CD4-positive, alpha-beta T cell treated with Interleukin-15 for 1 hour (primary cell): ENCODE measurements around the gene CLCNKA.
"Not testable (repeated sequence)": the region's sequence is repeated elsewhere in the genome, so short reads cannot be mapped to it uniquely, and the experiment has no call there.

ENCODE experiments used
- DNase-seq: peaks from one replicate; pipeline ENCODE4 v3.0.0-alpha.2; 2020

Gene CLCNKA

DNA sequence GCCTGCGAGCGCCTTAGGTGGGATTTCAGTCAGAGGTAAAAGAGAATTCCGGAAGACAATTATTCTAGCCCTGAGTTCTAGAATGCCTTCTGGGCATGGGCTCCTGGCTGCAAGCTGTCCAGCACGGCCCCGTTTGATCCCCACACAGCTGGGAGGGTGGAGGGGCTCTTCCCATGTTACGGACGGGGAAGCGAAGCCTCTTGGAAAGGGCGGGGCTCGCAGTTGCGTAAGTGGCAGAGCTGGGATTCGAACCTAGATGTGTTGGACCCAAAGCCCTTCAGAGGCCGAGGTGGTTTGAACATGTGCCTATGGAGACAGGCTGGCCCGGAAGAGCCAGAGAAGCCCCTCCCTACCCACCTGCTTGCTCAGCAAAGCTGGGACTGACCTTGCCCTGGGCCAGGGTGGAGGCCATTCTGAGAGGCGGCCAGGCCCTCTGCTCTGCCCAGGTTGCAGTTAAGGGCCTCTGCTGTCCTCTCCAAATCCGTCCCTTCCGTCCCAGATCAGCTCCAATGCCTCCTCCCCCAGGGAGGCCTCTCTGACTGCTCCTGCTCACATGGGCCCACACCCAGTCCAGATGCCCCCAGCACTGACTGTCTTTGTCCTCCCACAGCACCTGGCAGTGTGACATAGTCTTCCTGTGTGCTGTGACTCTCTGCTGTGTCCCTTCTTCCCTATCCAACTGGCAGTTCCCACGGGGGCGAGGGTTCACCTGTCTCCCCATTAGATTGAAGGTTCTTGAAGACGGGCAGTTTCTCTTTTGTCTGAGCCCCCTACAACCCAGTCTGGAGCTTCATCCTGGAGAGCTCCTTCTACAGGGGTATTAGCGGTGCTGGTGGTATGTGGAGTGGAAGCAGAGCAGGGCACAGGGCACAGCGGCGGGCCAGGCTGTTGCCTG lies 2.8 kb upstream of the CLCNKA start:
- DNase-seq, result no peak

DNA sequence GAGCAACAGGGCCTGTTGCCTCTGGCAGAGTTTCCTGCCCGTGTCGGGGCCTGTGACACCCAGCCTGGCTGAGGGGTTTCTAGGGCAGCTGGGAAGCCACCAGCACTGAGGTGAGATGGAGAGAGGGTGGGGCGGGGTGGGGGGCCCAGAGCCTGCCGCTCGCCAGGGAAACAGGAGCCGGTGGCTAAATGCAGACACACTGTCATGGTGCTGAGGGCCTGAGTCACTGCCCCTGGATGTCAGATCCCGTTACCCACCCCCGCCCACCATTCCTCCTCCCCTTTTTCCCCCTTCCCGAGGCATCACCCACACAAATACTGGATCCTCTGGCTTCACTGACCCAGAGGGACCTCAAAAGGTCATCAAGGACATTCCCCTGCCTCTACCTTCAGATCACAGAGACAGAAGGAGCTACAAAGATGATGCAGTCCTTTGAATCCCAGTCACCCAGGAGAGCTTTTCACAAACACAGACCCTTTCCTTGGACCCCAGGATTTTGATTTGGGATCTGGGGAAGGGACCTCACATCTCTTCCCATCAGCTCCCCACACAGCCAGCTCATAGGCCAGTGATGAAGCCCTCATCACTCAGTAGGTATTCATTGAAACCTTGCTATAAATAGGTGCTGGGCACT lies 2.1 kb upstream of the CLCNKA start:
- no peak for DNase-seq

DNA sequence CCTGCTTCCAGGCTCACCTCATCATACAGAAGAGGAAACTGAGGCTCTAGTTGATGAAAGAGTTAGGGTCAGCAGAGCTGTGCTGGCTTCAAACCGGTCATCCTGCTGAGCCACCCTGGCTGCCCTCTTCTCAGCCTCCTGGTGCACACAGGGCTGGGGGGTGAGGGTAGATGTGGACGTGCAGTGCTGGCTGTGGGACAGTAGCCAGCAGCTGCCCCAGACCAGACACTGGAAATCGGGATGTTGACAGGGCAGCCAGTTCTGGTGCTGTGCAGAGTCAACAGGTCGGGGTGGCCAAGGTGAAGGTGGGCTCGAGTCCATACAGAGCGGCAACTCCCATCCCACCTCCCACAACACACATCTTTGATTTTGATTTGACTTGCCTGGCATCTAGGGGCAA lies 1.5 kb upstream of the CLCNKA start:
- no peak for DNase-seq

DNA sequence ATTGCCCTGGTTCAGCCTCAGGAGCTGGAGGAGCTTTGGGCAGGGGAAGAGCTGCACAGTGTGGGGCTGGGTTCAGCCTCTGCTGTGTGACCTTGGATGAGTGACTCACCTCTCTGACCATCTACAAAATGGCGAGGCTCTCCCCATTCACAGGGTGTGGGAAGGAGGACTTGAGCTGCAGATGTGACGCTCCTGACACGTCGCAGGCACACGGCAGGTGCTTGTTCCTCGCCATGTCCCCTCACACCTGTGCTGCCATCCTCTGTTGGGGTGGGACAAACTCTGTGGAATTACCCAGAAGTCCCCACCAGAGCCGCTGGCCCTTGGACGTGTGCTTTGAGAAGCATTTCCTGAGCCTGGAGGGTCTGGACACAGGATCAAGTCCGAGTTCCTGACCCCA lies 958 bp upstream of the CLCNKA start:
- DNase-seq, result not testable (repeated sequence)

DNA sequence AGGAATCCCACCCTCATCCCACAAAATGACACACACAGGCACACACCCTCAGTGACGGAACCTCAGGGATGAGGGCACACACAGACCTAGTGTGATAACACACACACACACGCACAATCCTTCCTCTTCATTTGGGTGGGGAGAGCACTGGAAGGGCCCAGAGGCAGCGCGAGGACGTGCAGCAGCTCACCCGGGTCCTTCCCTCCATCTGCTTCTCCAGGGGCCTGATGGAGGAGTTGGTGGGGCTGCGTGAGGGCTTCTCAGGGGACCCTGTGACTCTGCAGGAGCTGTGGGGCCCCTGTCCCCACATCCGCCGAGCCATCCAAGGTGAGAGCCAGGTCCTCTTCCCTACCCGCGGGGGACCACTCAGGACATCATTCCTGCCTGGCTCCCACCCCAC lies 557 bp downstream of the CLCNKA start:
- DNase-seq, result no peak

DNA sequence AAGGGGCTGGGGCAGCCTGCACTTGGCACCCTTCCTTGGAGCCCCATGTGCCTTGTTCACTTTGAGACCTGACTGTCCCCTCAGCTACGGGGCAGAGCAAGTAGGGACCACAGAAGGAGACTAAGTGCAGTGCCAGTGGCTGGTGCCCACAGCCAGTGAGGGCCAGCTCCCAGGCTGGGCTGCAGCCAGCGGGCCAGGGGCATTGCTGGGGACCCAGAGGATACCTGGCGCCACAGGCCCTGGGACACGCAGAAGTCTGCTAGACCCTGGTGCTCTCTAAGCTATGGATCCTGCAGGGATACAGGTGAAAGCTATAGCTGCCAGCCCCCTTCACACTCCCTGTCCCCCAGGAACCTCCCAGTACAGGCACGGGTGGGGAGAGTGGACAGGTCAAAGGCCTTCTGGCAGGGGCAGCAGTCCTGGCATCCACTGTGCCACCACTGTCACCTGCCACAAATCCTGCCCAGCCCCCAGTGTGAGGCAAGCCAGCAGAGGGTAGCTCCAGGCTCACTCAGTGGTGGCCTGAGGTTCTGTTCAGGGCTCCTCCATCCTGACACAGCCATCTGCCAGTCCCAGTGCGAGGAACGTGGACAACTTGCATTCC lies 1.3 kb downstream of the CLCNKA start:
- no peak for DNase-seq

DNA sequence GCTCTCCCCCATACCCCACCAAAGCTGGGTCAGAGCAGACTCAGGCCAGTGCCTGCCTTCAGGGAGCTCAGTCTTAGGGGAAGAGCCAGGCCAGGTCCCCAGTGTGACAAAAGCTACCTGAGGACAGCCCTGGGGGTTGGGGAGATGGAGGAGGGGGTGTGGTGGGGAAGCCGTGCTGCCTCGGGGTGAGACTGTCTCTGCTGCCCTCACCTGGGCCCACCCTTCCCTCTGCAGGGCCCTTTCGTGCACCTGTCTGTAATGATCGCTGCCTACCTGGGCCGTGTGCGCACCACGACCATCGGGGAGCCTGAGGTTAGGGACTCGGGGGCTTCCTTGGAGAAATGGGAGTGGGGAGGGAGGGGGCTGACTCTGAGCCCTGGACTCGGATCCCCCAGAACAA lies 4.5 kb downstream of the CLCNKA start:
- not testable (repeated sequence) for DNase-seq

DNA sequence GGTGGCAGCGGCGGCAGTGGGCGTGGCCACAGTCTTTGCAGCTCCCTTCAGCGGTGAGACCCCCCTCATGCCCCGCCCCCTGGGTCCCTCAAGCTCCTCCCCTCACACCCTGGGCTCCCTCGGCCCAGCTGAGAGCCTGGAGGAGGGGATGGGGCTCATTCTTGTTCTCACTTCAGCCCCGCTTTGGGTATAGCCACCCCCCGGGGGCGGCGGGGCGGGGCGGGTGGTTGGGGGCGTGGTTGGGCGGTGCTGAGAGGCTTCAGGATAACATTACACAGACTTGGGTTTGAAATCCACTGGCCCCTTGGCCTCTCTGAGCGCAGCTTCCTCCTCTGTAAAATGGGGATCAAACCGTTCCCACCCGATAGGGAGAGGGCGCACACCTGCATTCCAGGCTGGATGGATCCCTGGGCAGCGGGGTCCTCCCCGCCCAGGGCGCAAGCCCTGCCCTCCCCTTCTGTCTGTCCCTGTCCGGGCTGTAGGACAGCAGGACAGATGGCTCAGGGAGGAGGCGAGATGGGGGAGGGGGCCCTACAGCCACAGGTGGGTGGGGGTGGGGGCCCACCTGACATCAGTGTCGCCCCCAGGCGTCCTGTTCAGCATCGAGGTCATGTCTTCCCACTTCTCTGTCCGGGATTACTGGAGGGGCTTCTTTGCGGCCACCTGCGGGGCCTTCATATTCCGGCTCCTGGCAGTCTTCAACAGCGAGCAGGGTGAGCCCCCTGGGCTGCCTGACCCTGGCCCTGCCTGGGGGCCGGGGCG lies 5.1 kb downstream of the CLCNKA start:
- DNase-seq, result peak; percentile 26

DNA sequence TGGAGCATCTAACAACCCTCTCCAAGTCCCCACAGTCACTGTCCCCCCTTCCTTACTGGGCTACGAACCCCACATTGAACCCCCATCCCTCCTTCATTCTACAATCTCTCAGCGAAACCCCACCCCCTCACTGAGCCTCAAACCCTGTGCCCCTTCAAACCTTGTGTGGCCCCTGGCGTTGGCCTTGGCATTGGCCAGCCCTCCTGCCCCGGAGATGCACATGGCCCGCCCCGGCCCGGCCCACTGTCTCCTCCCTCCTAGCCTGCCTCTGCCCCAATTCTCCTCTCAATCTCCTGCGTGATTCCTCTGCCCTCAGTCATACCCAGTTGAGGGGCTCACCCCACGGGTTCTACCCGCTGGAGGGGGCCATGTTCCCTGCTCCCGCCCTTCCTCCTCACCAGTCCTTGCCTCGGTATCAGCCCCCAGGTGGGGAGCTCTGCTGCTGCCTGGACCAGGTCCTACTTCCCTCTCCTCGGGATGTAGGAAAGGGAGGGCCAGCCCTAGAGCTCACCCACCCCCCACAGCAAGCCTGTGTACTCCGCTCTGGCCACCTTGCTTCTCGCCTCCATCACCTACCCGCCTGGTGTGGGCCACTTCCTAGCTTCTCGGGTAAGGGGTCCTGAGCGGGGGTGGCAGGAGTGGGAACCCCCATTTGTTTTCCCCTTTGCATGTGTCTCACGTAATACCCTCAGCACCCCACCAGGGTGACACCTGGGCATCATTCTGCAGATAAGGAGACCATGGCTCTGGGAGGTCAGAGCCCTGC lies 6.6 kb downstream of the CLCNKA start:
- no peak for DNase-seq

DNA sequence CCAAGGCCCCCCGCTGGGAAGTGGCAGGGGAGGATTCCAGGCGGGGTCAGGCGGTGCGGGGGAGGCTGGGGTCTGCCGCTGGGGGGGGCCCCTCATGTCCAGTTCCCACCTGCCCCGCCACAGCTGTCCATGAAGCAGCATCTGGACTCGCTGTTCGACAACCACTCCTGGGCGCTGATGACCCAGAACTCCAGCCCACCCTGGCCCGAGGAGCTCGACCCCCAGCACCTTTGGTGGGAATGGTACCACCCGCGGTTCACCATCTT lies 7.1 kb downstream of the CLCNKA start:
- DNase-seq, result not testable (repeated sequence)

DNA sequence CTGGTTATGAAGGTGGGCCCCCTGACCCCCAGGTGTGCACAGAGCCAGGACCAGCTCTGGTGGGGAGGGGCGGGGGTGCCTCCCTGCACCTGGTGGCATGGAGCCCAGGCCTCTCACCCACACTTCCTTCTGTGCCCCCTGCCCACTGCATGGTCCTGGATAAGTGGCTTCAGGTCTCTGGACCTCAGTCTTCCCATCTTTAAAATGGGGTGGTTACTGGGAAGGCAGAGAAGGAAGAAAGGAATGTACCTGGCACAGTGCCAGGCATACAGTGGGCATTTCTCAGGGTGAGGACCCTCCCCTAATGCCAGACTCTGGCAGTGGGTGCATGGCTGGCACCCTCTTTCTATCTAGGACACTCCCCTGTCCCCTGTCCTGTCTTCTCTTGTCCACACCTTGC lies 7.5 kb downstream of the CLCNKA start:
- no peak for DNase-seq

DNA sequence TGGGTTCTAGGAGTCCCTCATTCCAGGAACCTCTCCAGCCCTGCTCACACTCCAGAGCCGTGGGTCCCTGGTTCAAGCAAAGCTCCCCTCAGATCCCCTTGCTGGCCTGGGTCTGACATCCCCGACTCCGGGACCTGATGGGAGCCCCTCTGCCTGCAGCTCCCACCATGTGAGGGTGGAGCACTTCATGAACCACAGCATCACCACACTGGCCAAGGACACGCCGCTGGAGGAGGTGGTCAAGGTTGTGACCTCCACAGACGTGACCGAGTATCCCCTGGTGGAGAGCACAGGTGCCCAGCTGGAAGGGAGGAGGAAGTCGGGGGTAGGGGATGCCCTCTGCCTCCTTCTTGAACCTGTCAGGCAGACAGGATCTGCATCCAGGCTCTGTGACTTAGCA lies 9.7 kb downstream of the CLCNKA start:
- DNase-seq, result no peak

DNA sequence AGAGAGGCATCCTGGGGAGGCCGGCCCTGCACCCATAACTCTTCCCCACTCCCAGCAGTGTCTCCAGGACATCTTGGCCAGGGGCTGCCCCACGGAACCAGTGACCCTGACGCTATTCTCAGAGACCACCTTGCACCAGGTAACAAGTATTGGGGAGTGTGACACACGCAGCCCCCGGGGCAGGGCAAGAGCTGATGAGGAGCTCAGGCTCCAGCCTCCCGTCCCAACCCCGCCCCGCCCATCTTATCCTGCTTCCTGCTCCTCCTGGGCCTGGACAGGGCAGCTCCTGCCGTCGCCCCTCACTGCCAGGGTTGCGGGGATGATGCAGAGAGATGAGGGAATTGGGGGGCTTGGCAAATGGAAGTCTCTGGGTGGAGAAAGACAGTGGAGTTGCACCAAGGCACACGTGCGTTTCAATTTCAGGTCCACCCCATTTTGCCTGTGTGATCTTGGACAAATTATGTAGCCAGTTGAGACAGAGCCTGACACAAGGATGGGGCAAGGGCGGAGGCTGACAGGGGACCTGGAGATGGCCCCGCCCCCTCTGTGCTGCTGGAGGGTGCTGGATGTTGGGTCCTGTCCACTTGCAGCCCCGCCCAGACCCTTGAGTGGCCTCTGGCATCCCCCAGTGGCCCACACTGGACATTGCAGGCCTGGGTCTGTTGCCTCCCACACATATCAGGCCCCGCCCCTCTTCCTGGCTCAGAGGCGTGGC lies 10.7 kb downstream of the CLCNKA start:
- DNase-seq, result peak; percentile 61

DNA sequence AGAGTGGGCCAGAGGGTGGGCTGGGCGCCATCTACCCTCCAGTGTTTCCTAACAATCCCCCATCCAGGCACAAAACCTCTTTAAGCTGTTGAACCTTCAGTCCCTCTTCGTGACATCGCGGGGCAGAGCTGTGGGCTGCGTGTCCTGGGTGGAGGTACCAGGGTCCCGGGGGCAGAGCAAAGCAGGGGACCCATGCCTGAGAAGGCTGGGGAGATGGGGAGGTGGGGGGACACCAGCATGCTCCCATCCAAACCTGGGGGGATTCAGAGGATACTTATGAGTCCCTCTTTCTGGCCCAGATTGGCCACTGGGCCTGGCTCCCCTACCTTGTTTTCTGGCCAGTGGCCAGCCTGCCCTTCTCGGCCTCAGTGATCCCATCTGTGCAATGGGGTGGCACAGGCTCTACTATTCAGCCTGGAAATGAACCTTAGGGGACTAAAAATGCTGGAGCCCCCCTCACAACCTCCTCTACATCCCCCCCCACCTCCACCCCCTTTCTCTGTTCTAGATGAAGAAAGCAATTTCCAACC lies 11.3 kb downstream of the CLCNKA start:
- DNase-seq, result not testable (repeated sequence)

DNA sequence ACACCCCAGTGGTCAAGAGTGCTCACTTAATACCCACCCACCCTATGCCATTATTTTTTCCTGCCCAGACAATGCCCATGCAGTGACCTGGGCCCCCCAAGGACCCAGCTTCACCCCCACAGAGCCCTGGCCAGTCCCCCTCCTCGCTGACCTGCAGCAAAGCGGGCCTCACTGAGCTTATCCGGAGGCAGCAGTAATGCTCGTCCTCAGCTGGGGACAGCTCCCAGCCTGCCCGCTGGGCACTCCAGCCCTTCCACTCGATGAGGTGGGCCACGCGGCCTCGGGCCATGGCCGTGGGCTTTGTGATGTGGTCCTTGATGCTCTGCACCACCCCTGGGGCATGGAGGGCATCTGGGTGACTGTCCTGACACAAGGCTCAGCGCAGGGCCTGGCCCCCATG lies 14.6 kb downstream of the CLCNKA start:
- not testable (repeated sequence) for DNase-seq

DNA sequence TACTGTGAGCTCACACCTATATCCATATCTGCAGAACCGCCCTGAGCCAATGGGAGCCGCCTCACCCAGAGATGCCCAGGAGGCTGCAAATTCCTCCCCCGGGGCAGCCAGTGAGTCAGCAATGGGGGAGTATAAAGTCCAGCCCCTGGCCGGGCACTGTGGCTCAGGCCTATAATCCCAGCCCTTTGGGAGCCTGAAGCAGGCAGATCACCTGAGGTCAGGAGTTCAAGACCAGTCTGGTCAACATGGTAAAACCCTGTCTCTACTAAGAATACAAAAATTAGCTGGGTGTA lies 16.7 kb downstream of the CLCNKA start:
- no peak for DNase-seq

DNA sequence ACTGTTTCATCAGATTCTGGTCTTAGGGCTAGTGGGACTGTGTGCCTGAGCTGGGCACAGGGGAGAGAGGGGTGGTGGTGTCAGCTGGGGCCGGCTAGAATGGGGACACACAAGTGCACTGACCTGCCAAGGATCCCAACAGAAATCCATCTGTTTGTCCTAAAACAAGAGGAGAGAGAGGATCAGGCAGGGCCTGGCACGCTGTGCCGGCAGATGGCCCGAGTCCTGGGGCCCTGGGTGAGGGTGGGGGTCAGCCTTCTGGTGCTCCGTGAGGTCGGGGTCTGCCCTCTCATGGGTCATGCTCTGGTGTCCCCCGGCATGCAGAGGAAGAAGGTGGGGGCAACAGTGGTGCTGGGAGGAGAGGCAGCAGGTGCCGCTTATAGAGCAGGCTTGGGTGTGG lies 18.0 kb downstream of the CLCNKA start:
- DNase-seq, result not testable (repeated sequence)

DNA sequence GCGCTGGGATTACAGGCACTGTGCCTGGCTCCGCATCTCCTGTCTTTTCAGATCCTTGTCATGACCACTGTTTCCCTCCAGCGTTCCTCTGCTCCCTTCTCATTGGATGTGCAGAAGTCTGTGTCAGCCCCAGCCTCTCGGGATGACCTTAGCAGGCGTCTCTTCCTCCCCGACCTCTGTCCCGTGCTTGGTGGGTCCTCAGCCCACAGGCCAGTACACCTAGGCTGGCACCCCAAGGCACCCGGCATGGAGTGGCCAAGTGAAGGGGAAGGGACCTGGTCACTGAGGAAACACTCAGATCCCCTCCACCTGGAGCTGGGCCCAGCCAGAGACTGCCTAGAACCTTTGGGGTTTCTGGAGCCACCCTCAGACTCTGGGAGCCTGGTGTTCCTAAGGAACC lies 19.4 kb downstream of the CLCNKA start:
- DNase-seq, result no peak

DNA sequence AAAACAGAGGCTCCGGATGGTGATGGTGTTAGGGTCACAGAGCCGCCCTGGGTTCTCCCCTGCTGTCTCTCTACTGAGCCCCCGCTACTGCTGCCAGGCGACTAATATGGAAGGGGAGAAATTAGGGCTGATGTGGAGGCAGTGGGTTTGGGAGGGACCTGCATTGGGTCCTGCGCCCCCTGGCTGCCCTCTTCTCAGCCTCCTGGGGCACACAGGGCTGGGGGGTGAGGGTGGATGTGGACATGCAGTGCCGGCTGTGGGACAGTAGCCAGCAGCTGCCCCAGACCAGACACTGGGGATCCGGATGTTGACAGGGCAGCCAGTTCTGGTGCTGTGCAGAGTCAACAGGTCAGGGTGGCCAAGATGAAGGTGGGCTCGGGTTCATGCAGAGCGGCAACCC lies 20.3 kb downstream of the CLCNKA start:
- DNase-seq, result no peak

DNA sequence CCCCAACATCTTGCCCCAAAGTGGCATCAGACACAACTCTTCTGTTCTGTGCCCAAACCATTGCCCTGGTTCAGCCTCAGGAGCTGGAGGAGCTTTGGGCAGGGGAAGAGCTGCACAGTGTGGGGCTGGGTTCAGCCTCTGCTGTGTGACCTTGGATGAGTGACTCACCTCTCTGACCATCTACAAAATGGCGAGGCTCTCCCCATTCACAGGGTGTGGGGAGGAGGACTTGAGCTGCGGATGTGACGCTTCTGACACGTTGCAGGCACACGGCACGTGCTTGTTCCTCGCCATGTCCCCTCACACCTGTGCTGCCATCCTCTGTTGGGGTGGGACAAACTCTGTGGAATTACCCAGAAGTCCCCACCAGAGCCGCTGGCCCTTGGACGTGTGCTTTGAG lies 20.8 kb downstream of the CLCNKA start:
- DNase-seq, result not testable (repeated sequence)

DNA sequence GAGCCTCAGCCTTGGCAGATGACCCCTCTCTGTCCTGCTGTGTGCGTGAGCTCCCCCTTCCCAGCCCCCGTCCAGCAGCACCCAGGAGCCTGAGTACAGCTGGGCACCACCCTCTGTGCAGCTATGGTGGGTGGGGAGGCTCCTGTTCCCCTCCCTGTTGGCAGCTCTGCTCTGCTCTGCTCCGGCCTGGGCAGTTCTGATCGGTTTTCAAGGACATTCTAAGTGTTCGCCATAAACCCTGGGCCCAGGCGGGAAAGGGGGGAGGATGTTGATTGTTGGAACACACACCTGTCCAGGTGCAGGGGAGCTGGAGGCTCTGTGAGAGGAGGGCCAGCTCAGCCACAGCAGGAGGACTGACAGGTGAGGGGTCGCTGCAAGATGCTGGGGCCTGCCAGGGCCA lies 21.7 kb downstream of the CLCNKA start, which contains the start of gene CLCNKB:
Gene CLCNKB, plus strand, starts transcription at position 262 of the 400 bp plus-strand sequence. CDS start 711 bp downstream, outside the sequence.
- no peak for DNase-seq

DNA sequence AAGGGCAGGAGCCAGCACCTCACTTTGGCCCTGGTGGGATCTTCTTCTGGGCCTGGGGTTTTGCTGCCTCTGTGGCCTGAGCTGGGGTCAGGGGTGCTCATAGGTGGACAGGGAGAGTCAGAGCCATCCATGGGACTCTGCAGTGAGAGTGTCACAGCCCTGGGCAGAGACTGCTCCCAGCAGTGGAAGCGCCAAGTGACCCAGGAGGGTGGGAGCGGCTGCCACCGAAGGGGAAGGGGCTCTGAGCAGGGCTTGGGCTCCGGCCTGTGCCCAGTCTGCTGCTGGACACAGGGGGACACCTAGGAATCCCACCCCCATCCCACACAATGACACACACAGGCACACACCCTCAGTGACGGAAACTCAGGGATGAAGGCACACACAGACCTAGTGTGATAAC lies 22.1 kb downstream of the CLCNKA start:
- DNase-seq, result no peak
